Sigmoid colon (tissue), 3 donors: ENCODE results near the gene COL5A1.

Experiments used
- CTCF ChIP-seq, 4 experiments: fragments of 450-650 bp in 3 of 4; fragments of 200-600 bp in 1 of 4; IDR thresholded peaks; one replicate each; pipeline ENCODE4 v1.5.1; 2016 to 2019; ENCODE audit warnings: antibody characterized with exemption in 4 of 4, mild to moderate bottlenecking in 3 of 4, moderate library complexity in 2 of 4
- POLR2A ChIP-seq, 2 donors: fragments of 450-650 bp; IDR thresholded peaks; one replicate each; pipeline ENCODE4 v1.6.1; 2016; ENCODE audit warnings: antibody characterized with exemption in 2 of 2, mild to moderate bottlenecking in 2 of 2, moderate library complexity in 2 of 2

GRCh38 chr9:134606951-134607731 is 34.5 kb upstream of the COL5A1 start:
- TF ChIP-seq CTCF (IDR thresholded peaks at IDR 0.05) (no peak), POLR2A (IDR thresholded peaks at IDR 0.05) (no peak)
